GM19193 (cell line): ENCODE measurements around the gene HERC3.

Experiments used
- POLR2A ChIP-seq: IDR thresholded peaks from 4 replicates; pipeline ENCODE4 v1.6.1; 2011; ENCODE audit not compliant: insufficient read depth, insufficient read length; ENCODE audit errors: extremely low read depth

Gene HERC3

DNA sequence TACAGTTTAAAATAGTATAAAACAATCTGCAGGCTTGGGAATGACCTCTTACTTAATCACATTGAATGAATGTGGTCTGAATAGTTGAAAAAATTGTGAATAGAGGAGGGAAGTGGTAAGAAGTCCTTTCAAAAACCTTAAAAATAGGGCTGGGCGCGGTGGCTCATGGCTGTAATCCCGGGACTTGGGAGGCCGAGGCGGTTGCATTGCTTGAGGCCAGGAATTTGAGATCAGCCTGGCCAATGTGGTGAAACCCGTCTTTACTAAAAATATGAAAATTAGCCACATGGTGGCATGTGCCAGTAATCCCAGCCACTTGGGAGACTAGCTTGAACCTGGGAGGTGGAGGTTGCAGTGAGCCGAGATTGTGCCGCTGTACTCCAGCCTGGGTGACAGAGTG, 36.5 kb downstream of the HERC3 start:
- no peak for TF ChIP-seq POLR2A

GRCh38 chr4:88629826-88630225, 37.5 kb downstream of the HERC3 start:
- no peak for TF ChIP-seq POLR2A

DNA sequence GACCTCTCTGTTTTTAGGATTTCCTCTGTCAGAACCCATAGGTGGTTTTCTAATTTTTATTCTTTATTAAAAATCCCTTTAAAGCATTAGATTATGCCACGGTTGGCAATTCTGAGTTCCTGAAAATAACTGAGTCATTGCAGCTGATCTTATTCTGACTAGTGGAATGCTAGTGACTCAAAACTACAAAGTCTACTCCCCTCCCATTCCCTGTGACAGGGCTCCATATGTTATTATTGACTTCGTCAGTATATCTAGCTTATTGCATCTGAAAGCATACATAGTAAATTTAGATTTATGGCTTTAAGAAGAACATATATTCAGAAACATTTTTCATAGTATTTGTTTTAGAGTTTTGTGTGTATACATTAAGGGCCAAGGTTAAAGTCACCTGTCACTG, 38.5 kb downstream of the HERC3 start:
- no peak for TF ChIP-seq POLR2A

DNA sequence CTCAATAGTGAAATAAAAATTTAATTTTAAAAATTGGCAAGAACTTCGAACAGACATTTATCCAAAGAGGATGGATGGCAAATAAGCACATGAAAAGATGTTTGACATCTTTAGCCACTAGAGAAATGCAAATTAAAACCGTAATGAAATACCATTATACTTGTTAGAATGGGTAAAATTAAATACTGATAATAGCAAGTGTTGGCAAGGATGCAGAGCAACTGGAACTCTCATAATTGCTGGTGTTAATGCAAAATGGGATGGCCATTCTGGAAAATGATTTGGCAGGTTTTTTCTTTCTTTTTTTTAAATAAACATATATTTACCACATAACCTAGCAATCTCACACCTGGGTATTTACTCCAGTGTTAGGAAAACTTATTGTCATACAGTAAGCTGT, 51.7 kb downstream of the HERC3 start:
- no peak for TF ChIP-seq POLR2A

DNA sequence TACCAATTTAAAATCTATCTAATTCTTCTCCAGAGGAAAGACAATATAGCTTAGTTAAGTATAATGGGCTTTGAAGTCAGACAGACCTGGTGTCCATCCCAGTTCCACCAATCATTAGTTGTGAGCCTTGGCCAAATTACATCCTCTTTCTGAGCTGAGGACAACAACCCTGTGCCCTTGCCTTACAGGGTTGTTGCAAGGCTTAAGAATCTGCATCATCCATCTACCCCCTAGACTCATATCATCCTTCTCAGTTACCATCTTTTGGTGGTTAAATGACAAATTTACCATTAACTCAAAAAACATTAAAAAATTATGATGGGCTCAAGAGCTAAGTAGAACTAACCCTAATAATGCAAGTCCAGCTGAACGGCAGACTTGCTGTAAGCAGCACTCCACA, 53.7 kb downstream of the HERC3 start:
- TF ChIP-seq POLR2A = no peak

DNA sequence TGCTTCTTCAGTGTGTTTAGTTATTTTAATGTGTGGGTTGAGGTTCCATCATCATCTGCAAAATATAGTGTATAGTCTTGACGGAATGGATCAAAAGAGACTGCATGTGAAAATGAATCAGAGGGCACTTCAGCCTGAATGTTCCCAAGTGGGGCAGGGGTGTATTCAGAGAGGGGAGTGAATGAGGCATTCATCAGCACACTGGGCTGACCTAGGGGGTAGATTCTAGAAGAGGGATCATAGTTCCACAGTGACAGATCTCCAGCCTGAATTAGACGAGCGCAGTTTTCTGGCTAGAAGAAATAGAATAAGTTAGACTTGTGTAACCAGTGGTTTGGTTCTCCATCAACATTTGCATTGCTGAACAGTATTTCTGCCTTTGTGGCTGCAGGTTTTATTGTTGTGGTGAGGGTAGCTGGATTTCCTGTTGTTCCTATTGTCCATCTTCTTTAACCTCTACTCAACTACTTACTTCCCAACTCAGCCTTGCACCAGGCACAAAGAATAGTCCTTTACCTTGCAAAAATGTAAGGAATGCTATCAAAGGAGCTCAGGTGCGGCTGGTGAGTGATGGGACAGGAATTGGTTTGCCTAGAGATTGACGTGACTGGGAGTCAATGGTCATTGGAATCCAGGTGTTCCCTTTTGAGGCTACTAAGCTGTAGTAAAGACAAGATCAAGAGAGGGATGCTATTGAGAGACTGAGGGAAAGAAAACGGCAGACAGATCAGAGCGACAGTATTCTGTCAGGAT, 54.4 kb downstream of the HERC3 start:
- TF ChIP-seq POLR2A = no peak

DNA sequence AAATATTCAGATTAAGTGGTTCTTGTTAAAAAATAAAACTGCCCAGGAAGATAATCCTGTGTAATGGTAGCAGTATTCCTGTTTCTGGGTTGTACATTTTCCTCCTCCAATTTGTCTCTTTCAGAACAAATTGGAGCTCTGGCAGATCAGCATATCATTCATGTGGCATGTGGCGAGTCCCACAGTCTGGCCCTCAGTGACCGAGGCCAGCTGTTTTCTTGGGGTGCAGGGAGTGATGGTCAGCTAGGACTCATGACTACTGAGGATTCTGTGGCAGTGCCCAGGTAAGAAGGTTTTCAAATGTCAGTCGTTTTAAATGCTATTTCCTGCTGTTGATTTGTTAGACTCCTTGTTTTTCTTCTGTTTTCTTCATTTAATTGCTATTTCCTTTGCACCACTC, 57.4 kb downstream of the HERC3 start:
- no peak for TF ChIP-seq POLR2A

DNA sequence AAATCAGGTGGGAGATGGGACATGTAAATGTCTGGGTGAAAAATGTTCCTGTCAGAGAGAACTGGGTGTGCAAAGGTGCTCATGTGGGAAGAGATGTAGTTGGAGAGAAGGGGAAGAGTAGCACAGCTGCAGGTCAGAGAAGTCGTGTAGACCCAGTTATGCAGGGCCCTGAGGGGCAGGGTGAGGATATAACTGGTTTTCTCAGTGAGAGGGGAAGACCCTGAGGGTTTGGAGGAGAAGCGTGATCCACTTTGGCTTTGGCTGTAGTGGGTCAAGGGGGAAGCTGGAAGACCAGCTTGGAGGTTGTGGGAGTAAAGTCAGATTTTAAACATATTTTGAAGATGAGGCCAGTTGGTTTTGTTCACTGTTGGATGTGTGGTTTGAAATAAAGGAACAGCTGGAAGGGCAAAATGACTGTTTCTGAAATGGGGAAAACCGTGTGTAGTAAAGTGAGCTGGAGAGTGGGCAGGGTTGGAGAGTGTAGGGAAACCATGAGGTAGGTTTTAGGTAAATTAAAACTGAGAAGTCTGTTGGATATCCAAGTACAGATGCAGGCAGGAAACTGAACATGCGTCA, 61.2 kb downstream of the HERC3 start:
- TF ChIP-seq POLR2A = no peak

DNA sequence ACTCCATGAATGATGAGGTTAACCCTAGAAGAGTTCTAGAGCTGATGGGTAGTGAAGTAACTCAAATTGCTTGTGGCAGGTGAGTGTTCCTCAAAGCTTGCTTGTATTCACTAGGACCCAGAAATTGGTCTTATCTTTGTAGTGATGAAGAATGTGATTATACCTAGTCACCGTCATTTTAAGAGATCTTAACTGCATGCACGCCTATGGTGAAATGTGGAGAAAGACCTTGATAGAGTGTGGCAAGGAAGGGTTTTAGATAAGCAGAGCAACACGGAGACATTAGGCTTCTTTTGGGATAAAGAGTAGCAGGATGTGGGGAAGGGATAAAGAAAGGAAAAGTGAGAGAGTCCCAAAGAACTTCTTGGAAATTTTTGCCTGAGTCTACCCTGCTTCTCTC, 62.9 kb downstream of the HERC3 start:
- TF ChIP-seq POLR2A = no peak

- no peak for TF ChIP-seq POLR2A
Measured at GRCh38 chr4:88659055-88659889, 67.0 kb downstream of the HERC3 start.

- TF ChIP-seq POLR2A = no peak
Measured at GRCh38 chr4:88659890-88660208, 67.6 kb downstream of the HERC3 start.

- TF ChIP-seq POLR2A = no peak
Measured at GRCh38 chr4:88660446-88661294, 68.4 kb downstream of the HERC3 start.

- no peak for TF ChIP-seq POLR2A
Measured at GRCh38 chr4:88661739-88662138, 69.5 kb downstream of the HERC3 start.

GRCh38 chr4:88672987-88673386, 80.7 kb downstream of the HERC3 start:
- TF ChIP-seq POLR2A = no peak

DNA sequence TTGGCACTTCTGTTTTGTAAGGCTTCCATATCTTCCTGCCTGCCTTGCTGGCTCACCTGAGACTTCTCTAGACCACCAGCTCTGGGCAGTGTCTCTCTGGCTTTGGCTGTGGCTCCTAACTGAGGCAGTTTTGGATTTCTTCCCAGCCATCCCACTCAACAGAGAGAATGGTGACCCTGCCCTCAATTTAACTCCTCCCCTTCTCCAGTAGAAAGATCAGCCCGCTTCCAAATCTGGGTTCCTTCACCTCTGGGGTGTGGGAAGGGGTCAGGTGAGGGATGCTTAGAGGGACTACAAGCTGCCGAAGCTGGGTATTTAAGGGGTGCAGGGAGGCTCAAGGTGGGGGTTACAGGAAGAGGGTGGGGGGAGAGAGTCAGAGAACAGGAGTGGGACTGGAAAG, 81.6 kb downstream of the HERC3 start:
- no peak for TF ChIP-seq POLR2A
